Epithelial cell of alveolus of lung (primary cell): Measurements from ENCODE around the gene ZFYVE27. TPM values are rescaled to one million over a fixed set of nuclear protein-coding genes. Genes with fewer than 3 reads are reported as not detected.

ENCODE experiments used
- total RNA-seq: library from RNA; depleted of rRNA; stranded (reverse); fragments of >200 nt; gene quantifications from 2 replicates; pipeline ENCODE4 v1.2.1, GENCODE V29; 2015

Gene ZFYVE27
- total RNA-seq, result 9.6 and 15.3 TPM in 2 replicates

GRCh38 chr10:97736902-97737769 is at the start of gene ZFYVE27:
TSS of gene ZFYVE27 (plus strand) at chr10:97737128. CDS start at chr10:97738478, 1,350 bp downstream.

GRCh38 chr10:97713339-97713825 is 23.5 kb upstream of the ZFYVE27 start, which contains the start of gene MARVELD1:
TSS of gene MARVELD1 (plus strand) at chr10:97713730. CDS start at chr10:97713877, 147 bp downstream.

GRCh38 chr10:97771913-97772823 is 35.2 kb downstream of the ZFYVE27 start, which contains the start of gene SFRP5:
TSS of gene SFRP5 (minus strand) at chr10:97771999. CDS start at chr10:97771833, 166 bp downstream.

Other genes with a start within 250 kb of the ZFYVE27 start
- 62.8 and 107 TPM in 2 replicates for gene MMS19, start 238.7 kb upstream of the ZFYVE27 start, total RNA-seq
- 27.5 and 32.8 TPM in 2 replicates for gene UBTD1, start 238.2 kb upstream of the ZFYVE27 start, total RNA-seq
- 2.5 TPM in 1 of 2 replicates, not detected in the other for gene ANKRD2, start 164.3 kb upstream of the ZFYVE27 start, total RNA-seq
- 0.13 and 0.48 TPM in 2 replicates for gene HOGA1, start 152.7 kb upstream of the ZFYVE27 start, total RNA-seq
- not detected in 2 replicates for gene C10orf62, start 147.4 kb upstream of the ZFYVE27 start, total RNA-seq
- gene MORN4, start 103.6 kb upstream of the ZFYVE27 start, total RNA-seq, result 3.4 and 7.4 TPM in 2 replicates
- 17.8 and 32.2 TPM in 2 replicates for gene PI4K2A, start 96.5 kb upstream of the ZFYVE27 start, total RNA-seq
- gene AVPI1, start 49.9 kb upstream of the ZFYVE27 start, total RNA-seq, result 17.1 and 28.0 TPM in 2 replicates
- gene MARVELD1, start 23.4 kb upstream of the ZFYVE27 start, total RNA-seq, result 47.7 and 53.4 TPM in 2 replicates
- 0.32 TPM in 1 of 2 replicates, not detected in the other for gene SFRP5, start 34.9 kb downstream of the ZFYVE27 start, total RNA-seq
- gene GOLGA7B, start 112.7 kb downstream of the ZFYVE27 start, total RNA-seq, result not detected in 2 replicates